HFFc6 (cell line): ENCODE data around the gene OXTR. TPM values are rescaled to one million over a fixed set of nuclear protein-coding genes. Genes with fewer than 3 reads are reported as not detected.

Experiments used
- DNase-seq: peaks from one replicate; pipeline ENCODE4 v3.0.0-alpha.2; 2018
- H3K27ac Mint-ChIP-seq: 2 replicates; pipeline ENCODE4 v1.8.0; 2020; ENCODE audit warnings: mild to moderate bottlenecking, mixed read lengths
- H3K27me3 Mint-ChIP-seq: 2 replicates; pipeline ENCODE4 v1.8.0; 2021; ENCODE audit warnings: mild to moderate bottlenecking, moderate library complexity, mixed read lengths; ENCODE audit not compliant: insufficient read depth
- H3K36me3 Mint-ChIP-seq: 2 replicates; pipeline ENCODE4 v1.8.0; 2021; ENCODE audit warnings: low read depth, mixed read lengths
- H3K4me1 Mint-ChIP-seq: 2 replicates; pipeline ENCODE4 v1.8.0; 2020; ENCODE audit warnings: low read depth, mixed read lengths
- H3K4me3 Mint-ChIP-seq: 2 replicates; pipeline ENCODE4 v1.8.0; 2020; ENCODE audit warnings: mild to moderate bottlenecking, moderate library complexity, mixed read lengths
- H3K9me3 Mint-ChIP-seq: 2 replicates; pipeline ENCODE4 v1.8.0; 2020; ENCODE audit warnings: mild to moderate bottlenecking, mixed read lengths
- CTCF ChIP-seq: fragments of 200-600 bp; sonication (generic); IDR thresholded peaks from 2 replicates; pipeline ENCODE4 v1.5.0; 2021; ENCODE audit warnings: antibody characterized with exemption, mild to moderate bottlenecking
- total RNA-seq, 6 experiments: library from RNA; stranded (reverse); fragmentation: NEBNext Ultra II Directional; extraction: Animal tissue kit (Norgen Biotek cat#: 25700); gene quantifications; 2 replicates in 1 of 6; 3 replicates in 5 of 6; pipeline ENCODE4 v1.2.3, GENCODE V29; 2021

OXTR gene
- total RNA-seq, 6 experiments from 2014 or later = 596 to 899 (median 635) TPM

- Mint-ChIP-seq H3K4me1 (peaks cover 58% of the 10 kb centered on the region), H3K27ac (peak overlapping the region; percentile 83)
- TF ChIP-seq CTCF = no peak
These were observed 8.0 kb upstream of the OXTR start for GRCh38 chr3:8777201-8777977.

DNA sequence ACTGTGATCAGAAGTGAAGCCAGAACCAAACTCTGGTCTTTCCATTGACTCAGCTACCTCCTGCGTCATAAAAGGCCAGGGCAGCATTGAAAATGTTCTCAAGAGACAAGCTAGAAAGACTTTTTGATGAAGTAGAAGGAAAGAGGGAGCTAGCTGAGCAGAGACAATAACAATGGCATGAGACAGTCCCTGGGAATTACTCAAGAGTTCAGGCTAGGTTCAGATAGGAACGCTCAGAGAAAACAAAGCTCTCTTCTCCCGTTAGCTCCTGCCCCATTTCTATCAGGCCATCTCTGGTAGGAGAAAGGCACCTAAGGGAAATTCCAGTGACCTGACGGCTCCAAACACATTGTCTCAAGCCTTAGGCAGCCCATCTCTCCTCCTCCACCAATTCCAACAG is 7.0 kb upstream of the OXTR start:
- Mint-ChIP-seq H3K9me3 (no peaks in the 10 kb centered on the region), H3K27me3 (peaks cover 2% of the 10 kb centered on the region; the same call in 1 of the 2 replicates), H3K27ac (peak overlapping the region; percentile 83), H3K4me1 (peaks cover 58% of the 10 kb centered on the region), H3K4me3 (peak overlapping the region; percentile 23), H3K36me3 (no peaks in the 10 kb centered on the region)
- TF ChIP-seq CTCF = no peak
- DNase-seq = peak; percentile 96

More at GRCh38 chr3:8777201-8777977, 8.0 kb upstream of the OXTR start:
- Mint-ChIP-seq H3K27me3 (peaks cover 2% of the 10 kb centered on the region; the same call in 1 of the 2 replicates), H3K36me3 (no peaks in the 10 kb centered on the region), H3K9me3 (no peaks in the 10 kb centered on the region), H3K4me3 (peak overlapping the region; percentile 2)
- DNase-seq = no peak

- no peak for DNase-seq
- H3K27ac Mint-ChIP-seq = peak overlapping the region; percentile 83
- H3K4me1 Mint-ChIP-seq = peaks cover 66% of the 10 kb centered on the region
- TF ChIP-seq CTCF = no peak
- H3K27me3 Mint-ChIP-seq = peaks cover 2% of the 10 kb centered on the region; the same call in 1 of the 2 replicates
- peak overlapping the region; percentile 56 for H3K4me3 Mint-ChIP-seq
- H3K36me3 Mint-ChIP-seq = no peaks in the 10 kb centered on the region
- H3K9me3 Mint-ChIP-seq = no peaks in the 10 kb centered on the region
These were observed 6.2 kb upstream of the OXTR start for GRCh38 chr3:8775602-8776001.

- Mint-ChIP-seq H3K4me3 (no peak overlapping the region), H3K4me1 (peaks cover 71% of the 10 kb centered on the region), H3K9me3 (no peaks in the 10 kb centered on the region), H3K27me3 (peaks cover 2% of the 10 kb centered on the region; the same call in 1 of the 2 replicates), H3K27ac (peak overlapping the region; percentile 83), H3K36me3 (no peaks in the 10 kb centered on the region)
- no peak for TF ChIP-seq CTCF
- no peak for DNase-seq
These were observed 5.8 kb upstream of the OXTR start for GRCh38 chr3:8775181-8775580.

DNA sequence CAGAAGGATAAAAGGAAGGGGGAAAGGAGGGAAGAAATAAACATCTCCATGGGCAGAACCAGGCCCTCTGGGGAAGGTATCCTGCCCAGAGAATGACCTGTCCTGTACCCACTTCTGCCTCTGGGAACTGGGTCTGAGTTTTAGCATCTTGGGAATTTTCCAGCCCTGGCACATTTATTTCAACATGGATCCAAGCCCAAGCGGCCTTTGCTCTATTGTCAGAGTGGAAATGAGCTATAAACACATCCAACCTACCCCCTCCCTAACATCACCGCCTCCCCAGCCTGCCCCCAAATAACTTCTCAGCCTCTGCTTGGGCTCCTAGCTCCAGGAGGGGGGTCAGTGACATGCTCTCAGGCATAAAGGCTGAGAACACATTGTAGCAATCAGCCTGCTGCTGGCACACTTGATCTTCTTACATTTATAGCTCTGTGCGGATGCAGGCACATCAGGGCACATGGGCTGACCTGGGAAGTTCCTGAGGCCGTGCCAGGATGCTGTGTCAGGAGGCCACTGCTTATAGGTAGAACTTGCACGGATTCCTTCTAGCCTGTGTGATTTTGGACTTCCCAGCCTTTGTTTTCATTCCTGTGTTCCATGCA is 4.6 kb upstream of the OXTR start:
- no peak for TF ChIP-seq CTCF
- H3K36me3 Mint-ChIP-seq = 0 out of 2 replicates have a peak, but pooled peaks cover under 1% of the 10 kb centered on the region
- H3K27me3 Mint-ChIP-seq = peaks cover 2% of the 10 kb centered on the region; the same call in 1 of the 2 replicates
- H3K27ac Mint-ChIP-seq = peak overlapping the region; percentile 37
- H3K4me3 Mint-ChIP-seq = no peak overlapping the region
- H3K9me3 Mint-ChIP-seq = no peaks in the 10 kb centered on the region; the same call in 1 of the 2 replicates
- H3K4me1 Mint-ChIP-seq = peaks cover 71% of the 10 kb centered on the region
- no peak for DNase-seq
